Bronchial smooth muscle cell (primary cell): ENCODE results near the gene CEP57L1. TPM values are rescaled to one million over a fixed set of nuclear protein-coding genes. Genes with fewer than 3 reads are reported as not detected.

Experiments used
- total RNA-seq: library from RNA; depleted of rRNA; stranded (reverse); fragments of >200 nt; gene quantifications from 2 replicates; pipeline ENCODE4 v1.2.1, GENCODE V29; 2014

The CEP57L1 gene
- 18.8 and 23.5 TPM in 2 replicates for total RNA-seq

GRCh38 chr6:109095036-109095834 lies at the start of gene CEP57L1:
Gene CEP57L1 (plus strand): TSS chr6:109095507. CDS start chr6:109145222, 49,715 bp downstream.

GRCh38 chr6:109094416-109095035 lies 781 bp upstream of the CEP57L1 start, which contains the start of gene SESN1:
Gene SESN1 (minus strand): TSS chr6:109094846. CDS start chr6:109094073, 773 bp downstream.

Other genes starting within 250 kb of the CEP57L1 start
- gene ARMC2, start 247.1 kb upstream of the CEP57L1 start, total RNA-seq: 1.6 and 2.7 TPM in 2 replicates
- 26.5 and 32.5 TPM in 2 replicates for gene SESN1, start 661 bp upstream of the CEP57L1 start, total RNA-seq